NCI-H460 (cell line): Measurements from ENCODE around the gene ZDHHC14. TPM values are rescaled to one million over a fixed set of nuclear protein-coding genes. Genes with fewer than 3 reads are reported as not detected.
"Not testable (repeated sequence)": the region's sequence is repeated elsewhere in the genome, so short reads cannot be mapped to it uniquely, and the experiment has no call there.

Experiments
- DNase-seq: peaks from one replicate; pipeline ENCODE4 v3.0.0-alpha.2; 2016; ENCODE audit warnings: low read depth; ENCODE audit errors: extremely low read depth
- total RNA-seq: library from RNA; depleted of rRNA; stranded (reverse); fragments of >200 nt; shearing (Covaris generic); gene quantifications from 2 replicates; pipeline ENCODE4 v1.2.3, GENCODE V29; 2014

The ZDHHC14 gene
- total RNA-seq, 1 experiment from 2014 or later = 2.4 TPM

DNA sequence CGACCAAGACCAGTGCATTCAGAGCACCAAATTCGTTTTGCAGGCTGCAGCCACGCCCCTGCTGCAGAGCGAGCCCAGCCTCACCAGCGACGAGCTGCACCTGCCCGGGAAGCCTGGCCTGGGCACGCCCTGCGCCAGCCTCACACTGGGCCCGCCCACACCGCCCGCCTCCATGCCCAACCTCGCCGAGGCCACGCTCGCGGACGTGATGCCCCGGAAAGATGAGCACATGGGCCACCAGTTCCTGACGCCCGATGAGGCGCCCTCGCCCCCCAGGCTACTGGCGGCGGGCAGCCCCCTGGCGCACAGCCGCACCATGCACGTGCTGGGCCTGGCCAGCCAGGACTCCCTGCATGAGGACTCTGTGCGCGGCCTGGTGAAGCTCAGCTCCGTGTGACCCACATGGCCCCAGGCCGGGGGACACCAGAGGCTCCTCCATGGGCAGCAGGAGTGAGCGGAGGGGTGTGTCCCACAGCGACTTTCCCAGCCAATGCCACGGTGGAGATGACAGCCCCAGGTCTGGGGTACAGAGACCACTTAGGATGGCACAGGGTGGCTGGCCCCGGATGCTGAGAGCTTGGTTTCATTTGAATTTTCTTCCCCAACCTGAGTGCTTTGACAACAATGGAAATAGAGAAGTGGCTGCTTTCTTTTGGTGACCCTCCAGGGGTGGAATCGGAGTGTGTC, 291.9 kb downstream of the ZDHHC14 start:
- no peak for DNase-seq

DNA sequence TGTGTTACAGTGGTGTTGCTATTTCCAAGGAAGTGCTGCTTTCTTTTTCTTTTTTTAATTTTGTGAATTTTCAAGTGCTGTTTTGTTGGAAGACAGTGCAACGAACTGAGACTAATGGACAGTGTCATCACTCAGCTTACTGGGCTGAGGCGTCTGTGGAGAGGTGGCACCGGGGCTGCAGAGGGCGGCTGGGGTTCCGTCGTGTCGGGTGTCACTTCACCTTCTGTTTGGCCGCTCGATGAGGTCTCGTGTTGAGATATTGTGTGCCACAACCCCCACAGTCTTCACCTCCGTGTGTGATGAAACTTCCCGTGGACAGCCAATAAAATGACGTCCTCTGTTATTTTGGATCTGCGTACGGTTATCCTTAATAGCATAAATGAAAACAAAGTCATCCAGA, 292.6 kb downstream of the ZDHHC14 start:
- no peak for DNase-seq

DNA sequence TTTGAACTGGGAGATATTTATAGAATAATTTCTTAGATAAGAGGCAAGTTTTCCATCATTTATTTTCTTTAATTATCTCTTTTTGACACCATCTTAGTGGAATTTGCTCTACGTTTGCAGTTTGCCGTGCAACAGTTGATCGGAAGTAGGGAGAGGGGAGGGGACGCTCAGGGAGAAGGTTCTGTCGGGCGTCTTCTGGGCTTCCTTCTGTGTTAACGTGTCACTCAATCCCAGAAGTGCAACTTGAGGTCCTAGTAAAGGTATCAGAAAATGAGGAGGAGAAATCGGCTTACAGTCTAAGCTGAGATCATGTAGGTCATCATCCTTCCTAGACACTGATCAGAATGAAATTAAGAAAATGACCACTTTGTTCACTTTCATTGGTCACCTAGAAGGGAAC, 293.1 kb downstream of the ZDHHC14 start:
- no peak for DNase-seq

DNA sequence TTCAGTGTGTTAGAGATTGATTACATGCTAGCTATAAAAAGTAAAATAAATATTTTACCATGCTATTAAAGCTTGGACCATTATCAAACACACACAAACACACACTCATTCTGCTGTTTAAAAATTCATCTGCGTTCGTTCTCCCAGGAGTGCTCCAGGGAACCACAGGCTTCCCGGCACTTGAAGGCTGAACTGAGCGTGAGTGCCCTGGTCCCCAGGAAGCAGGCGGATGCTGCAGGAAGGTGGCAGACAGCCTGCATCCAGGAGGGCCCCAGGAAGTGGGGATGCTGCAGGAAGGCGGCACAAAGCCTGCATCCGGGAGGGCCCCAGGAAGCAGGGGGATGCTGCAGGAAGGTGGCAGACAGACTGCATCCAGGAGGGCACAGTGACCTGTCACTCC, 294.8 kb downstream of the ZDHHC14 start:
- no peak for DNase-seq

DNA sequence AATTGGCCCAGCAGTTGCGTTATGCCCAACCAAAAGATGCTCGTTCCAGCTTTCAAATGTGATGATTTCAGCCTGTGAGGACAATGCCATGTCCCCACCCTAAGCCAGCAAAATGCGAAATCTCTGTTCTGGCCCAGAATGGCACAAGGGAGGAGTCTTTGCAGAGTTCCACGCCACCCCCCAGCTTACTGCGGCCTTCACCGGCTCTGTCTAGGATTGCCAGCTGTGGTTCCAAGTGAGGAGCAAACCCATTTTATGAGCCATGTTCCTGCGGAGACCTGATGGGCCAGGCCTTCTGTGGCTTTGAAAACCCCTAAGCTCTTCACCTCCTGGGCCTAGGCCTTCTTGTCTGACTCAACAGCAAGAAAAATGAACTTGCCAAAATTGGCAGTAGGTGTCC, 295.3 kb downstream of the ZDHHC14 start:
- DNase-seq = no peak

DNA sequence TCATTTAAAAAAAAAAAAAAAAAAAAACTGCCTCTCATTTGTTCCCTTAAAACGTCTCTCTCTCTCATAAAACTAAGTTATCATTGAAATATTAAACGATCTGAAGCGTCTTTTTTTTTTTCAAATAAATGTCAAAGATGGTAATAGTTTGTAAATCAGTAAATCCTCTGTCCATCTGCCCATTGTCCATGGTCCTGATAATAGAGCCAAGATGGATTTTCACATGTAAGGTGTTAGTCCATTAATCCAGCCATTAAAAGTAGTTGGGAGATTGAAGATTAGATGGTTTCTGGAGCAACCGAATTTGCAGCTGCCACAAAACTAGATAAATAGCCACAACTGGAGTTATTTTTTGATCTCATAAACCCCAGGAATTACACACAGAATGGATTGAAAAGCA, 296.2 kb downstream of the ZDHHC14 start:
- DNase-seq = no peak

DNA sequence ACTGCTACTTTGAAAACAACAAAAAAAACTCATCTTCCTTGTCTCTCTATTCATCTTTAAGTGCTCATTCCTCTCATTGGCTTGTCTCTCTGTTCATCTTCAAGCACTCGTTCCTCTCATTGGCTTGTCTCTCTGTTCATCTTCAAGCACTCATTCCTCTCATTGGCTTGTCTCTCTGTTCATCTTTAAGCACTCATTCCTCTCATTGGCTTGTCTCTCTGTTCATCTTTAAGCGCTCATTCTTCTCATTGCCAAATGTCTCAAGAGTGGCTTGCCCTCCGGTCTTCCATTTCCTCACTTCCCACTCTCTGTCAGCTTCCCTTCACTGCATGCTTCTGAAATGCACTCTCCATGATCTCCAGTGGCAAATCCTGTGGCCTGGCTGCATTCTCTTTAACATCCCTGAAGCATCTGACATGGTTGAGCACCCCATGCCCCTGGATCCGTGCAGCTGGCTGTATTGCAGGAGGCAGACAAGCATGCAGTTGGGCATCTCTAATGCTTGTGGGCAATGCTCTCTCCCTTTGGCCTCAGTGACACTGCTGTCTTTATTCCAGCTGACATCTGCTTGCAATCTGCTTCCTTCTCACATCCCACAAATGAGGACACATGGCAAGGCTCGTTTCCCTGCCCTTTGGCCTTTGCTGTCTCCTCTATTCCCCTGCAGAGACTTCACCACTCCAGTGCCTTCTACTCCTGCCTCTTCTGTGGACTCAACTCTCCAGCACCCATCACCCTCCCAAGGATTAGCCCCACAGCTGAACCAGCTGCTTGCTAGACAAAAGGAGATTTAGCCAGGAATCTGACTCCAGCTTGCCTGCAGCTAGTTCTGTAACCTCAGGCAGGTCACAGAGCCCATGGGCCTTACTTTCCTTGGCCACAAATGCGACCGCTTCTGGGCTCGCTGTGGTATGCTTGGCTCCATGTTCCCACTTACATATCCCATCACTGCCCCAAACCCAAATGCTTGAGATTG, 298.9 kb downstream of the ZDHHC14 start:
- no peak for DNase-seq

DNA sequence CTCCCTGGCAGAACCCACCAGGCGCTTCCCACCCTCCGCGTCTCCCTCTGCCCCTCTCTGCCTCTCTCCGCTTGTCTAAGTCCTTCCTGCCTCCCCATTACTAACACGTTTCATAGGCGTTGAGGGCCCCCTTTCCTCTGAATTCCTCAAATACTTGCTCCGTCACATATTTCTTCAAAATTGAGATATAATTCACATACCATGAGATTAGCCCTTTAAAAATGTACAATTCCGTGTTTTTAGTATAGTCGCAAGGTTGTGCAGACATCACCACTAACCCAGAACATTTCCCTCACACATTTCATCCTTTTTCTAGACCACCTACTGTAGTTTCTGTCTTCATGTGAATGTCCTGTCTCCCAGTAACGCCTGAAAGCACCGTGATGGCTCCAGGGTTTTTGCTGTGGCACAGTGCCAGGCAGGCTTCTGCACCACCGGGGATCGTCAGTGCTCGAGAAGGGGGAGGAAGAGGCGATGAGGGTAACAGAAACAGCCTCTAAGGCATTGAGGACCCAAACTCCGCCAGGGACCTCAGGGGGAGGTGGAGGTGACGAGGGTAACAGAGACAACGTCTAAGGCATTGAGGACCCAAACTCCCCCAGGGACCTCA, 300.2 kb downstream of the ZDHHC14 start:
- no peak for DNase-seq

DNA sequence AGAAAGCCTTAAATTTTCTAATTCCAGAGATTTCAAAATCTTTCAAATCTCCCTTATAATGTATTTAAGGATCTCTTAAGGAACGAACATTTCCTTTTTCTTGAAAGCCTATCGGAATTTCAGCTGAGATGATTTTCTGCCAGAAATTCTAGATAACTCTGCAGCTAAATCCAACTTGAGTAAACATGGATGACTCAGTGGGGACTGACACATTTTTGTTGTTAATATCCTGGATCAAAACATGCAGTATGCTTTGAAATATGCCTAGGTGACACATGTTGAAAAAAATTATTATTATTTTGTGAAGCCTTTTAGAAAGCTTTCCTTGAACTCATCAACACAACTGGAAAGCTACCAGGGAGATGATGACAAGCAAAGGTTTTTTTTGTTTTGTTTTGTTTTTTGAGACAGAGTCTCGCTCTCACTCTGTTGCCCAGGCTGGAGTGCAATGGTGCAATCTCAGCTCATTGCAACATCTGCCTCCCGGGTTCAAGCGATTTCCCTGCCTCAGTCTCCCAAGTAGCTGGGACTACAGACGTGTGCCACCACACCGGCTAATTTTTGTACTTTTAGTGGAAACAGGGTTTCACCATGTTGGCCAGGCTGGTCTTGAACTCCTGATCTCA, 302.0 kb downstream of the ZDHHC14 start:
- no peak for DNase-seq

DNA sequence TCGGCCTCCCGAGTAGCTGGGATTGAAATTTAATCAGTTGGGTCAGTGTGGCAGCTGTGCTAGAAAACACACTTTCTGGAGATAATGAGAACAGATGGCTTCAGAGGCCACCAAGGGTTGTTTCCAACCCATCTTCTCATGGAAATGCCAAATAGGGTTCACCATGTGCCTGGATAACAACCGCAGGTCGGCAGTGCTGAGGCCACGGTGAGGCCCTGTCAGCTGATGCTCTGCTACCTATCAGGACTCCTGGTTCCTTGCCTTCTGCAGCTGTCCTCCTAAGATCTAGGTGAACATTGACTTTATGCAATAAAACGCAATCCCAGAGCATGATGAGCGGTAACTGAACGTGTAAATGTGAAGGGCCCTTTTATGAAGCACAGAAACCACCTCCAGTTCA, 302.7 kb downstream of the ZDHHC14 start:
- DNase-seq = no peak

DNA sequence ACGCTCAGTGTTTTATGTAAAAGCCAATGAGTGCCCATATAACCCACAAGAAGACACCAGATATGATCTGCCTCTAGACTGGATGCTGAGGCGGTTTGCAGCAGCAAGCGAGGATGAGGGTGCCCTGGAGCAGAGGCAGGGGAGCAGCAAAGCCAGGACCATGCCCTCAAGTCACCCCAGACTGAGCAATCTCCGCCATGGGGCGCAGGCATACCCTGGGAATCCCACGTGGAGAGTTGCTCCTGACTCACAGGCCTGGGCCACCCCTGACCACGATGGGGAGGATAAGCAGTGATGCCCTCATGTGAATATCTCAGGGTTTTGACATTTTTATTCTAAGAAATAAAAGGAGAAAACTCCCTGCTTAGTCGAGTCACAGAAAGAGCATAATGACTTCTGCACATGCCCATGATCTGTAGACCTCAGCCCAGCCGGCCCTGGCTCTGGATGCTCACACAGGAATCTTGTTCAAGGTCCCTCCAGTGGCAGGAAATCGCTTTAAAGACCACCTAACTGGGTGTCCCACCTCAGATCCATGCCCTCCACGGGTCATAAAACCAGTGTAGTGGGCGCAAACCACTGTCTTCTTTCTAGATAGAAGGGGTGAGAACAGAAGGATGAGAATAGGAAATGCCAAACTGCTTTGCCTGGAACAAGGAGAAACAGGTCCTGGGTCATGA, 303.8 kb downstream of the ZDHHC14 start:
- DNase-seq = no peak

DNA sequence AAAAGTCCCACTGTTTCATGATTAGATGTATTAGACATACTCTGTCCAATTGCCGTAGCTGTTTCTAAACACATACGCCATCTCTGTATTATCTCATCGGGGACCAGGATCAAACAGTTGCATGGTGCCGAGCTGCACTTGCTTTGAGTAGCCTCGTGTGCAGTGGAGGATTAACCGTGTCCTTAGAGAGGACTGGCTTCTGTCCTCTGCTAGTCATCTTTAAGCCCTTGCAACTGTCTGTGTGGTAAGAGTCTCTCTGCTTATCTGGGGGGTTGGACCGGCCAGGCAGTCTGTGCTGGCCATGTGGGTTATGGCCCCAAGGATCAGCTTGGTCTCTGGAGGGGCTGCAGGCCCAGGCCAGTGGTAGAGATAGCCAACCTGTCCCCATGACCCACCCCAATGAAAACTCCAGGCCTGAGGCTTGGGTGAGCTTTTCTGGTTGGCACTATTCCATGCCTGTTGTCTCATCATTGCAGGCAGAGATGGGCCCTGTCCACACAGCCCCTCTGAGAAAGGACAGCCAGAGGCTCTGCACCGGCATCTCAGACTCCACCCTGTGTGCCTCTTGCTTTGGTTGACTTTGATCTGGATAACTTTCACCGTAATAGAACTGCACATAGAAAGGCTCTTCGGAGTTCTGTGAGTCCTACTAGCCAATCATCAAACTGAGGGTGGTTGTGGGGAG, 304.7 kb downstream of the ZDHHC14 start:
- DNase-seq = no peak

DNA sequence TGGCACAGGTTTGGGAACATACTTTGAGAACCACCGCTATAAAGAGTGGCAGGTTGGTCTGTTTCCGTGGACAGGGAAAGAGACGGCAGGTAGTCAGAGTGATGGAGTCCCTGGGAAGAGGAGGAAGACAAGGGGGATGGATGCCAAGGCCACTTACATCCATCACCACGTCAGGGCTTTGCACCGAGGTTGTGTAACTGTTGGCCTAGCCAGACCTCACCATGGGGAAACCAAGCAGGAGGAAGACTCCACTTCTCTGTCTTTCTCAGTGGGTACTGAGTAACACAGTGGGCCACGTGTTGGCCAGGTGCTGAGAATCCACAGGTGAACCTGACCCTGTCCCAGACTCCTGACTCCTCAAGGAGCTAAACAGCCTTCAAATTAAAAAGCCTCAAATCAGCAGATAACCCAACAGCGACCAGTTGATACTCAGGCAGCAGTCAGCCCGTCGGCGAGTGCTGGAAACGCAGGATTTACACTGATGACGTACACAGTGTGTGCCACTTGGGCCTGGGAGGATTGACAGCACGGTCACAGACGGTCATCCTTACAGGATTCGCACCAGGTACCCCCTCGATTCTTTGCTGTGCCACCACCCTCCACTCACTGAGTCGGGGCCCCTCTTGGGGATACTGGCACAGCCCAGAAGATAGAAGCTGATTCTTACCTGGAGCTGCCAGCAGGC, 307.4 kb downstream of the ZDHHC14 start:
- no peak for DNase-seq

DNA sequence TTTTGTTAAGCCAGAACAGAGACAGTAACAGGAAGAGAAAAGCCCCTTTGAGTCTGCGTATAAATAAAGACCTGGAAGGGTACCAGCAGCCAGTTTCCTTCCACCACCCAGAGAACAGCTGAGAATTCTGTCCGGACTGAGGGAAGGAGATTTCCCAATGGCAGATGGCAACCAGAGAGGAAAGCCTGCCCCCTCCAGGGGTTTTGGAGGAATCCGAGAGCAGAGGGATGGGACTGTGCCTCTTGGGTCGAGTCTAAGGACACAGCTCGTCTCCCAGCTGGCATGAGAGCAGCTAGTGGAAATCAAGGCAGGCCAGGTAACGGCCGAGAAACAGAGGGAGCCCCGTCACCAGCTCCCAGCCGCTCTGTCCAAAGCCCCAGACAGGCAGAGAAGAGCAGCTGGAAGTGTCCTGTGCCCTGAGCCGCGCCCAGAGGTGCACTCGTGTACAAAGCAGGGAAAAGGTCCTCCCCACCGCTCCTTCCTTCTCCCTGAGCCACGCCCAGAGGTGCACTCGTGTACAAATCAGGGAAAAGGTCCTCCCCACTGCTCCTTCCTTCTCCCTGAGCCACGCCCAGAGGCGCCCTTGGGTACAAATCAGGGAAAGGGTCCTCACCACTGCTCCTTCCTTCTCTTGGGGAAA, 308.1 kb downstream of the ZDHHC14 start:
- no peak for DNase-seq

DNA sequence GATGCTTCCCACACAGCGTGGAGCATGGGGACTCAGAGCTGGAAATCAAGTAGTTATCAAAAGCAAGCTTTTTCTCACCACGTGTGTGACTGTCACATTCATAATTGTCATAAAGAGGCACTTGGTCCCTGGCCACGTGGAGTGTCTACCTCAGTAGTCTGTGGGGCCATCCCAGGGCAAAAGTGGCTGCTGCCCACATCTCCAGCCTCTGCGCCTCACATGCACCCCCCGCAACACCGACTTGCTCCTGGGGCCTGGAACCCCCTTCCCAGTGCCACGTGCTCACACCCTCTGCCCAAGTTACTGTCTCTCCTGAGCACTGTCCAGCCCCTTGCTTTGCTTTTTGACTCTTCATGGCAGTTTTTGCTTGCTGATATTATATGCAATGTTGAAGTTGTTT, 308.9 kb downstream of the ZDHHC14 start:
- DNase-seq = no peak

DNA sequence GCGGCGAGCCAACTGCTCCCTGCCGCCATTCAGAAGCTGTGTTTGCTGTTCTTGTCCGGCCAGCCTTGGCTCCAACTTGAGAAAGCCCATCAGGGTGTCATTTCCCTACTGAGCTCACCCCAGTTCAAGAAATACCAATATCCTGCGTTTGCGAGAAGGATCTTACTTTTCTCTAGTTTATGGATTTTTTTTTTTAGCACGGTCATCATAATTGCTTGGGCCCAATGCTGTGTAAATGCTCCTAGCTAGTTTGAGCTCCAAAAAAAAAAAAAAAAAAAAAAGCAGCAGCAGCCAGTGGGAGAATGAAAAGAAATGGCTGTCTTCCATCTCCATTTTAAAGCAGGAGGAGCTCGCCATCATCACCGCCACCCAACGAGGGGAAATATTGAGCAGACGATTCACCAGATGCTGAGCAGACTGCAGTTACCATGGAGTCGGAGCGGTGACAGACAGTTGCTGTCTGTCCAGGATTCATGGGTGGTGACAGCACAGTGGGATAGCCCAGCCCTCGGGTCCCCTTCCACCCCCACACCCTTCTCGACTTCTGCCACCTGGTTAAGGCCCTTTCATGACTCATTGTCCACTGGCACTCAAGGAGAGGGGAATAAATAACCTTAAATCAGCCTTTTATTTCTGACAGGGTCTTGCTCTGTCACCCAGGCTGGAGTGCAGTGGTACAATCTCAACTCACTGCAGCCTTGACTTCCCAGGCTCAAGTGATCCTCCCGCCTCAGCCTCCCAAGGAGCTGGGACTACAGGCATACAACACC, 309.6 kb downstream of the ZDHHC14 start:
- no peak for DNase-seq

DNA sequence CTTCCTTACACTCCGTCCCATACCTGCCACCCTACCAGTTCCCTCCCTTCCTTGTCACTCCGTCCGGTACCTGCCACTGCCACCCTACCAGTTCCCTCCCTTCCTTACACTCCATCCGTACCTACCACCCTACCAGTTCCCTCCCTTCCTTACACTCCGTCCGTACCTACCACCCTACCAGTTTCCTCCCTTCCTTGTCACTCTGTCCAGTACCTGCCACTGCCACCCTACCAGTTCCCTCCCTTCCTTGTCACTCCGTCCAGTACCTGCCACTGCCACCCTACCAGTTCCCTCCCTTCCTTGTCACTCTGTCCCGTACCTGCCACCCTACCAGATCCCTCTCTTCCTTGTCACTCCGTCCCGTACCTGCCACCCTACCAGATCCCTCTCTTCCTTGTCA, 310.6 kb downstream of the ZDHHC14 start:
- not testable (repeated sequence) for DNase-seq

DNA sequence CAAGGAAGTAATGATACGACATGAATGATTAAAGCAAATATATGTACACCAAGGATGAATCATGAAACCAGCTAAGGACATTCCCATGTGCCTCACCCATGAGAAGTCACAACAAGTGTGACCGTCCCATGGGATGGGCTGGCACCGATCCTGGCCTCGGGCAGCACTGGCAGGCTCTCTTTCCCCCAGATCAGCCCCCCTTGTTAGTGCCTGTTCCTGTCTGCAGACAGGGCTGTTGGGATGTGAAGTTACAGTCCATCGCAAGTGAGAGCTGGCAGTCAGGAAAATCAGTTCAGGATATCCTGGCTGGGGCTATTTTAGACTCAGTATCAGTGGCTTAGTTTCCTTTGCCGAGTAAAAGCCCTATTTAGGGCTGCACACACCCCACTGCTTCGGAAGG, 312.9 kb downstream of the ZDHHC14 start:
- no peak for DNase-seq
